Sigmoid colon (tissue), 7 donors: ENCODE results near the gene NAA15. TPM values are rescaled to one million over a fixed set of nuclear protein-coding genes. Genes with fewer than 3 reads are reported as not detected.

Experiments
- DNase-seq: peaks from one replicate; pipeline ENCODE4 v3.0.0-alpha.2; 2019
- H3K27ac ChIP-seq, 4 donors: fragments of 200-600 bp; sonication (generic); one replicate each; pipeline ENCODE4 v1.5.1; 2016 to 2019; ENCODE audit warnings: mild to moderate bottlenecking in 1 of 4
- H3K27me3 ChIP-seq, 3 donors: fragments of 200-600 bp; sonication (generic); one replicate each; pipeline ENCODE4 v1.5.1; 2019; ENCODE audit warnings: mild to moderate bottlenecking in 1 of 3
- H3K36me3 ChIP-seq, 4 donors: fragments of 200-600 bp; sonication (generic); one replicate each; pipeline ENCODE4 v1.5.1; 2016 to 2019
- H3K4me1 ChIP-seq, 4 donors: fragments of 200-600 bp; sonication (generic); one replicate each; pipeline ENCODE4 v1.5.1; 2017 to 2019
- H3K4me3 ChIP-seq, 4 donors: fragments of 200-600 bp; sonication (generic); one replicate each; pipeline ENCODE4 v1.5.1; 2017 to 2019; ENCODE audit warnings: mild to moderate bottlenecking in 2 of 4, moderate library complexity in 1 of 4
- H3K9me3 ChIP-seq, 4 donors: fragments of 200-600 bp in 3 of 4; sonication (generic) in 3 of 4; one replicate each; pipeline versions ENCODE4 v1.5.1 to v1.6.1; 2013 to 2019
- CTCF ChIP-seq, 4 experiments: fragments of 450-650 bp in 3 of 4; fragments of 200-600 bp in 1 of 4; IDR thresholded peaks; one replicate each; pipeline ENCODE4 v1.5.1; 2016 to 2019; ENCODE audit warnings: antibody characterized with exemption in 4 of 4, mild to moderate bottlenecking in 3 of 4, moderate library complexity in 2 of 4
- EP300 ChIP-seq, 4 donors: sonication (generic); formaldehyde crosslinking; IDR thresholded peaks; one replicate each; pipeline ENCODE4 v1.6.1; 2017; ENCODE audit warnings: antibody characterized with exemption in 4 of 4
- POLR2A ChIP-seq, 2 donors: fragments of 450-650 bp; IDR thresholded peaks; one replicate each; pipeline ENCODE4 v1.6.1; 2016; ENCODE audit warnings: antibody characterized with exemption in 2 of 2, mild to moderate bottlenecking in 2 of 2, moderate library complexity in 2 of 2
- POLR2AphosphoS5 ChIP-seq, 4 donors: sonication (generic); formaldehyde crosslinking; IDR thresholded peaks; one replicate each; pipeline ENCODE4 v1.6.1; 2017; ENCODE audit warnings: antibody characterized with exemption in 4 of 4
- WGBS, 2 donors: extraction: QIAGEN DNeasy Blood & Tissue Kit; methylation state at CpG; one replicate each; pipeline ENCODE4 v1.1.7; 2013; 5-methylcytosine and 5-hydroxymethylcytosine counted together
- intact Hi-C: fragments of 100-400 bp; cut with DNase I; formaldehyde crosslinking; loops from one replicate; pipeline ENCODE4 v1.15.1; 2023
- polyA plus RNA-seq, 3 donors: library from polyadenylated mRNA; stranded (reverse); fragments of 200-250 nt; gene quantifications; one replicate each; pipeline ENCODE4 v1.2.3, GENCODE V29; 2013
- total RNA-seq, 4 donors: library from RNA; depleted of rRNA; stranded (reverse); fragments of >200 nt; gene quantifications; one replicate each; pipeline ENCODE4 v1.1.0, GENCODE V29; 2016
- donor health status: healthy with polysubstance abuse.
- donor health status: Bipolar disorder and iron deficiency.
- donor health status: healthy.

The NAA15 gene
- total and polyA plus RNA-seq, 7 donors, result 5.4 to 40.3 (median 21.6) TPM

DNA sequence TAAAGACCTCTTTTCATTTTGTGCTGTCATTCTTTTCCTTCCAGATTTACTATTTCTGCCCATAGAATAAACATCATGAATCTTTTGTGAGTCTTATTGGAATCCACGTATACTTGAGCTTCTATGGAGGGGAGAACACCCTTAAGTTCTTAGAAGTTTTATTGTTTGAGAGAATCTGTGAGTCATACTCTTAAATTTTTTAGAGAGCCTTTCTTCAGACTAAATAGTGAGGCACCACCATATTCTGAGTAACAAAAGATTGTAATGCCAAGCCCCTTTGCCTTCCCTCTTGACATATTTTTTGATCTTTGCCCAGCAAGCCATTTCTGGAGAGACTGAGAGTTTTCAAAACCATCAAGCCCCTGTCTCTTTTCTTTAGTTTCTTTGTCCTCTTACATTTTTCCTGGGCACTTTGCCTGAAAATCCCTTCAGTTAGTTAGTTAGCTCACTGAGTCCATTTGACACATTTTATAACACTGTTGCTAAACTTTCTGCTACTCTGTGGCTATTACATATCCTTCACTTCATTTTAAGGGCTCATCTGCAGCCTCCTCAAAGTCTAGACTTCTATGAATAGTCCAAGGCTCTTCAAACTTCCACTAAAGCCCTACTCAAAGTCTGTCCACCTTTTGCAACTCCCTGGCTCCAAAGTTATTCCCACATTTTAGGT lies 66.3 kb downstream of the NAA15 start:
- peak overlapping the region in 3 of 4 donors; percentile 39 to 64 (median 59) for H3K27ac ChIP-seq
- H3K4me1 ChIP-seq, result peaks cover 0 to 20% (median 16%) of the 10 kb centered on the region in 4 donors
- no peak for DNase-seq
- no peak overlapping the region for H3K4me3 ChIP-seq
- intact Hi-C loops, result no loop called here
- no peaks in the 10 kb centered on the region for H3K27me3 ChIP-seq
- H3K36me3 ChIP-seq, result peaks cover 0 to 31% (median 4%) of the 10 kb centered on the region in 4 donors
- no peaks in the 10 kb centered on the region for H3K9me3 ChIP-seq
- 60 to 64% methylated on average over 1 of the region's 1 CpG for WGBS, 2 donors
- TF ChIP-seq EP300 (IDR thresholded peaks at IDR 0.05), result peak in 1 of 4 donors; percentile 13
- TF ChIP-seq POLR2AphosphoS5 (IDR thresholded peaks at IDR 0.05), result no peak
- TF ChIP-seq CTCF (IDR thresholded peaks at IDR 0.05), result no peak
- no peak for TF ChIP-seq POLR2A (IDR thresholded peaks at IDR 0.05)

DNA sequence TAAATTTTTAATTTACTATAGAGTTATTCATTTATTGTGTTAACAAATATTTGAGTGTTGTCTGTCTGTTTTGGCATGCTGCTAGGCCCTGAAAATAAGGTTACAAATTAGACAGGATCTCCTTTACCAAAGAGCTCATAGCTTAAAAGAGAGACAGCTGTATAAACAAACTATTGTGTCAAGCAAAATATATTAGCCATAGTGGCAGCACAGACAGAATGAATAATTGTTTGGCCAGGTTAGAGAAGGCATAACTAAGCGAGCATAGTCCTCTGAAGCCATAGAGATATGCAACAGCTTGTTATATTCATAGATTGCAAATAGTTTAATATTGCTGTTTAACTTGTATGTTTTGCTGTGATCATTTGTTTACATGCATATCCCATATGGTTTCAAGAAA lies 67.7 kb downstream of the NAA15 start:
- Histone ChIP-seq H3K27me3 (no peaks in the 10 kb centered on the region), H3K36me3 (peaks cover 0 to 40% (median 5%) of the 10 kb centered on the region in 4 donors), H3K4me3 (no peak overlapping the region), H3K9me3 (no peaks in the 10 kb centered on the region), H3K4me1 (peaks cover 0 to 20% (median 16%) of the 10 kb centered on the region in 4 donors), H3K27ac (no peak overlapping the region)
- intact Hi-C loops, result no loop called here
- no peak for DNase-seq
- WGBS, 2 donors, result 79 to 94% methylated on average over 1 of the region's 1 CpG
- TF ChIP-seq CTCF (IDR thresholded peaks at IDR 0.05) (no peak), EP300 (IDR thresholded peaks at IDR 0.05) (no peak), POLR2AphosphoS5 (IDR thresholded peaks at IDR 0.05) (no peak), POLR2A (IDR thresholded peaks at IDR 0.05) (no peak)

- intact Hi-C loops, result no loop called here
- H3K4me3 ChIP-seq, result no peak overlapping the region
- 89 to 96% methylated on average over 1 of the region's 1 CpG for WGBS, 2 donors
- H3K36me3 ChIP-seq, result peaks cover 0 to 73% (median 7%) of the 10 kb centered on the region in 4 donors
- H3K27me3 ChIP-seq, result no peaks in the 10 kb centered on the region
- DNase-seq, result no peak
- TF ChIP-seq CTCF (IDR thresholded peaks at IDR 0.05) (no peak), POLR2AphosphoS5 (IDR thresholded peaks at IDR 0.05) (no peak), POLR2A (IDR thresholded peaks at IDR 0.05) (no peak), EP300 (IDR thresholded peaks at IDR 0.05) (no peak)
- H3K9me3 ChIP-seq, result no peaks in the 10 kb centered on the region
- no peak overlapping the region for H3K27ac ChIP-seq
- H3K4me1 ChIP-seq, result peaks cover 0 to 1% (median under 1%) of the 10 kb centered on the region in 4 donors
Observed at GRCh38 chr4:139374251-139374650, 72.9 kb downstream of the NAA15 start.

GRCh38 chr4:139386421-139386820 lies 85.1 kb downstream of the NAA15 start:
- Histone ChIP-seq H3K27me3 (no peaks in the 10 kb centered on the region), H3K4me3 (no peak overlapping the region), H3K27ac (no peak overlapping the region), H3K36me3 (peaks cover 0 to 56% (median 0%) of the 10 kb centered on the region in 4 donors), H3K4me1 (no peaks in the 10 kb centered on the region), H3K9me3 (no peaks in the 10 kb centered on the region)
- TF ChIP-seq POLR2AphosphoS5 (IDR thresholded peaks at IDR 0.05) (no peak), EP300 (IDR thresholded peaks at IDR 0.05) (no peak), POLR2A (IDR thresholded peaks at IDR 0.05) (no peak), CTCF (IDR thresholded peaks at IDR 0.05) (no peak)
- WGBS, 2 donors, result 96% methylated on average over 4 of the region's 4 CpGs
- DNase-seq, result no peak
- intact Hi-C loops, result no loop called here

DNA sequence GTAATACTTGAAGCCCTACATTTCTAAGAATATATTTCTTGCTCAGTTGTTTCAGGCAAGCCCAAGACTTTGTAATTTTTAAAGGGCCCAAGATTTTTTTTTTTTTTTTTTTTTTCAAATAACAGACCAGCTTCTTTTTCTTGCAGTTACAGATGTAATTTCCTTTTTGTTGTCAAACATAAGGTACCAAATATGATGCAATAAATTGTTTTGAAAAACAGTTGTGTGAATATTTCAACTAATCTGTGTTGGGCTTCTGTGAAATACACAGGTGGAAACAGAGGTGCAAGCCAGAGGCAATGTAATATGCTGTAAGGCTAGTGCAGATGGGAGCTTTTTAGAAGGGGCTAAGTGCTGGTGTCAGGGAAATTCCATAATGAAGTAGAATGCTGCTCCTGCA lies 87.8 kb downstream of the NAA15 start:
- no peaks in the 10 kb centered on the region for H3K9me3 ChIP-seq
- no peak overlapping the region for H3K4me3 ChIP-seq
- H3K27me3 ChIP-seq, result no peaks in the 10 kb centered on the region
- no peaks in the 10 kb centered on the region for H3K4me1 ChIP-seq
- no peak overlapping the region for H3K27ac ChIP-seq
- TF ChIP-seq CTCF (IDR thresholded peaks at IDR 0.05) (no peak), POLR2AphosphoS5 (IDR thresholded peaks at IDR 0.05) (no peak), POLR2A (IDR thresholded peaks at IDR 0.05) (no peak), EP300 (IDR thresholded peaks at IDR 0.05) (no peak)
- no peak for DNase-seq
- intact Hi-C loops, result no loop called here
- peaks cover 0 to 58% (median 0%) of the 10 kb centered on the region in 4 donors for H3K36me3 ChIP-seq
